GM19023 (cell line): ENCODE data around the gene IL13RA1.
"Not testable (repeated sequence)": the region's sequence is repeated elsewhere in the genome, so short reads cannot be mapped to it uniquely, and the experiment has no call there.

Experiments
- ATAC-seq: cut with Tn5 transposase; IDR thresholded peaks from one replicate; pipeline ENCODE4 v1.9.1; 2021; ENCODE audit warnings: mild to moderate bottlenecking, moderate library complexity; ENCODE audit not compliant: unreplicated experiment

Gene IL13RA1

DNA sequence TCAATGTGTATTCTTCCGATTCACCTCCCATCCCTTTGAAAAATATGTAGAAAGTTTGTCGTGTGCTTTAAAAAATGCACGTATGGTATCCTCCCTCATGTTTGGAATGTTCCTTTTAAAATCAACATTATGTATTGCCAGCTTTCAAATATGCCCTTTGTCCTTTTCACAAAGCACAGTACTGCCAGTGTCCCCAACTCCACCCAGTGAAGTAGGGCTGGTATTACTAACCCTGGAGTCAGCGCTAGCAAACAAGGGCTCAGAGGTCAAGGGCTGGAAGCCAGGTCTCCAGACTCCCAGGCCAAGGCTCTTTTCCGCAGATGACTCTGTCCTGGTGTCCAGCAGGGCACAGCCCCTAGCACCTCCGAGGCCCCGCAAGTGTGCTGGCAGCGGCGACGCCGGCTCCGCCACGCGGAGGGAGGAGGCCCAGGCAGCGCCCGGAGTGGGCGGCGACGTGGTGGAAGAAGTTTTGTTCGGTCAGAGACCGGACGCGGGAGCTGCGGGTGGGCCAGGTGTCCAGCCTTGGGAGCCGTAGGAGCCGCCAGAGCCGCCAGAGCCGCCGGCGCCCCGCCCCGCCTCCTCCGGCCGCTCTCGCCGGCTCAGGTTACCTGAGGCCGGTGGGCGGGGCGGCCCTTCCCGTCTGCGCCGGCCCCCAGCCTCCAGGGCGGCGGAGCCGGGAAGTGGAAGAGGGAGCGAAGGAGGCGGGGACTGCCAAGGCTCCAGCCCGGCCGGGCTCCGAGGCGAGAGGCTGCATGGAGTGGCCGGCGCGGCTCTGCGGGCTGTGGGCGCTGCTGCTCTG is at the start of gene IL13RA1:
IL13RA1 (plus strand) TSS at position 720 of the 799 bp plus-strand sequence; CDS start at position 753, 33 bp downstream.
- ATAC-seq, result peak; percentile 56

DNA sequence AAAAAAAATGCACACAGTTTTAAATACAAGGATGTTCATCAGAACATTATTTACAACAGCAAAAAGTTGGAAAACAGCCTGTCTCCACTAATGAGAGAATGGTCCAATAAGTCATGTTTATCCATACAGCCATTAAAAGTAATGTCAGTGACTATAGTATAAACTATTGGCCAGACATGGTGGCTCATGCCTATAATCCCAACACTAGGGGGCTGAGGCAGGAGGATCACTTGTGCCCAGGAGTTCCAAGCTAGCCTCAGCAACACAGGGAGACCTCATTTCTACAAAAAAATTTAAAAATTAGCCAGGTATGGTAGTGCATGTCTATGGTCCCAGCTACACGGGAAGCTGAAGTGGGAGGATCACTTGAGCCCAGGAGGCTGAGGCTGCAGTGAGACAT is 48.1 kb upstream of the IL13RA1 start:
- no peak for ATAC-seq

DNA sequence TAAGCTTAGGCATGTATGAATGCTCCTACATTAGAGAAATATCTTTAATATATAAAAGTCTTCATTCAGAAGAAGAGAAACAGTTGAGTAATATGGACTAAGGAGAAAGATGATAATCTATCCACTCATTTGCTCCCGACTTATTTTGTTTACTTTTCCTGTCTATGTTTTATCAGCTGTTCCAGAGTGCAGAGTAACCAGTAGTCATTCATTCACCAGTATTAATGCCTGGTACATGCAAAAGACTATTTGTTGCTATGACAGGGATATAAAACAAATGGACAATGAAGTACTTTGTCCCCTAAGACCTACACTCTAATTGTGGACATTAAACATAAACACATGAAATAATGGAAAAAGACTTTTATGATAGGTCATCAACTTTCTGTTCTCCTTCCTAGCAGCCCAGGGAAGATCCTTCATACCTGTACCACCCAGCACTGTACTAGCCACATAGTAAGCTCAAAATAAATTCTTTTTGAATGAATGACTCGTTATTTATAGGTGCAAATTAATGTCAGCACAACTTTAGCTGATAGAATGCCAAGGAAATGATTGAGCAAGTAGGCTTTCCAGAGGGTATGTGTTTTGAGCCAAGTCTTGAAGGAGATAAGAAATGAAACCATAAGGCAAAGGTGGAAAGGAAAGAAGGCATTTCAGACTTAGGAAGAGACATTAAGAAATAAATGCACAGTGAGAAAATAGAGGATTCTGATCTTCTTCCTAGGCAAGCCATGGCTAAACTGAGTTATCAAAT is 45.0 kb upstream of the IL13RA1 start:
- ATAC-seq, result no peak

DNA sequence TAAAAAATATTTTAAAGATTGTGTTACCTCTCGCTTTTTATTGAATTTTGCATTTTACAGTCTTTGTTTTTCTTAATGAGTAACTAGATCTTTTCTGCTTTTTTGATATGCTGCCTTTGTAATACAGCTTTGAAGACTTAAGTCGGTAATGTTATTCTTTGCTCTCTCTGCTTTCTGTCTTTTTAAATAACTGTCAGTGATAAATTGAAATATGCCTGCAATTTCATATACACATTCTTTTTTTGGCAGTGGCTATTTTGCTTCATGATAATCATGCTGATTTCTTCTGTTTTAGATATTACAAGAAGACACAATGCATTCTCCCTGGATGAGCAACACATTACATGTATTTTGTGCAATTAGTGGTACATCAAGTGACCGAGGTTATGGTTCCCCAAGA is 42.0 kb upstream of the IL13RA1 start:
- ATAC-seq, result no peak

DNA sequence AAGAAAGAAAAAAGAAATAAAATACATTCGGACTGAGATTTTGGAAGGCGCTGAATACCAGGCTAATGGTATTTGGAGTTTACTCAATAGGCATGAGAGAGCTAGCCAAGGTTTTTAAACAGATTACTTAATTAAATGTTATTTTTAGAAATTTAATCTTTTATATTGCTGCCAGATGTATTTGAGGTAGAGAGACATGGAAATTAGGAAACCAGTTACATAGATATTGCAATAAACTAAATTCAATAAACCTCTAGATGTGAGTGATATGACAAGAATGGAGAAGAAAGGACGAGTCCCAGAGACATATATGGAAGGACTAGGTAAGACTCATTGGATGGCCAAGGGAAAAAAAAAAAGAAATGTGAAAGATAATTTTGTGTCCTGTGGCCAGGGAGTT is 38.5 kb upstream of the IL13RA1 start:
- no peak for ATAC-seq

DNA sequence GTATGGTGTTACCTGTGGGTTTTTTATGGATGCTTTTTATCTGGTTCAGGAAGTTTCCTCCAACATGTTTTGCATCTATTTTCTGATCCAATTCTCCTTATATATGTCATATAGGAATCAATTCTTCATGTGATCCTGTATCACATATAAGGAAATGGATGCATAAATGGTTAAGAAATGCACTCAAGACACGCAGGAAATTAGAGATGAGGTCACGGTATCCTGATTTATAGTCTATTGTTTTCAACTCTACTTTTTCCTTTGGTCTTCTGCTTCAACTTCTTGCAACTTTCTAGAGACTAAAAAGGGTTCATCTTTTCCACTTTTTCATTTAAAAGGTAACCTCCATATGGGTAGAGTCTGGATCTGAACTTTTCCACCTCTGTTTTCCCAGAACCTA is 33.6 kb upstream of the IL13RA1 start:
- no peak for ATAC-seq

DNA sequence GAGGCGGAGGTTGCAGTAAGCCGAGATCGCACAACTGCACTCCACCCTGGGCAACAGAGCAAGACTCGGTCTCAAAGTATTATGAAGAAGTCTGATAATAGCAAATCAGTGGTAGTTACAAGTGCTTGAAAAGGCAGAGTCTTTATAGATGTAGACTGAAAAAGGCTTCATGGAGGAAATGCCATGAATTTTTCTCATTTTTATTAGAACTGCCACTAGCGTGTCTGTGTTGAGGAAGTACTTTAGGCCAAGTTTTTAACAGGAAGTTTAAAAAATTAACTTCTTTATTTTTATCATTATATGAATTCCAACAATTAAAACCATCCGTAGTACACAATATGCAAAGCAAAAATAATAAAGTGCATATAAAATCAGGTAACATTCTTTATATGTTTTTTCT is 32.8 kb upstream of the IL13RA1 start:
- no peak for ATAC-seq

DNA sequence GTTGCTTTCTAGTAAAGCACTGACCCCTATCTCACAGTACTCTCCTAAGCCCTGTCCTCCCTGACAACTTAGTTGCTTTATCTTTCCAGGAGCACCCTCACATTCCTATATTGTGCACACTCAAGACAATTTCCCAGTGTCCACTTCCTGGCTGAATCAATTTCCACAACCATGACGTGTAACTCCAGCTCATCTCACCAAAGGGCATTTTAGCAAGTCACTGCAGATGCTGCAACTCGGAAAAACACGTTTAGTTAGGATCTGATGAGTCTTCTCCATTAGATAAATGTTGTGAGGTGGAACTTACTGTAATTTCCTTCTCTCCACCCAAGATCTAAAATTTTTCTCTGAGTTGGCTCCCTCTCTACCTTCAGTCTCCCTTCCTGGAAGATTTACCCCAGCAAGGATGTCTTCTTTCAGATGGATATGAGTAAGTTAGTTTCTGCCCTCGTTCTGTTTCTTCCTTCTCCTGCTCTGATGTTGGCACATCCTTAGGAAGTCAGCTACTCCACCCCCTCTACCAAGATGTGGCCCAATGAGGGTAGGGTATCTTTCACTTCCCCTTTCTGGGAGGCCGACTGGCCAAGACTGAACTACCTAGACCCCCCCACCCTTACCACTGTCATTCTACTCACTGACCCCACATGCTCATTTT is 28.8 kb upstream of the IL13RA1 start:
- ATAC-seq, result no peak

DNA sequence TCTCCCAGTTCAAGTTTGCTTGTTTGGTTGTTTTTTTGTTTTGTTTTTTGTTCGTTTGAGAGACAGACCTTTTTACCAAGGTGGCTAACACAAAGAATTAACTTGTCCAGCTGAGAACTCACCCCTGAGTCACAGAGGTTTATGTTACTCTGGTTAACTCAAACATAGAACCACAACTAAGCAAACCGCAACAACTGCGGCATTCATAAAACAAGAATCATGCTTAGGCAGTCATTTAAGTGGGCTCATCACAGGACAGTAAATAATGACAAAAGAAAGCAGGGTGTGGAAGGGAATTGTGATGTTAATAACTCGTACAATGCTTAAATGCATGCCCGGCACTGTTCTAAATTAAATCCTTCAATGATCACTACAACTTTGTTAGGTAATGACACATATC is 24.7 kb upstream of the IL13RA1 start:
- ATAC-seq, result no peak

DNA sequence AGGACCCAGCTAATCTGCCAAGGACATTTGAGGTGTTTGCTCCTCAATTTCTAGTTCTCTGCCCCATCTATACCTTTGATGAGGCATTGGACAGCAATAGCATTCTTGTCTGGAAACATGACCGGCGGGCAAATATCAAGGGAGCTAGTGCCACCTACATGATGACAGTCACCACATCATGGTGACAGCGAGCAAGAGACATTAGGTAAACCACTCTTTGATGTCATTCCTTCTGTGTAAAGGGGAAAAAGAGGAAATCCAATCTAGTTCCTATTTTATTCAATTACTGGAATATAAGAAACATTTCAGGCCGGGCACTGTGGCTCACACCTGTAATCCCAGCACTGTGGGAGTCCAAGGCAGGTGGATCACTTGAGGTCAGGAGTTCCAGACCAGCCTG is 20.7 kb upstream of the IL13RA1 start:
- ATAC-seq, result no peak

DNA sequence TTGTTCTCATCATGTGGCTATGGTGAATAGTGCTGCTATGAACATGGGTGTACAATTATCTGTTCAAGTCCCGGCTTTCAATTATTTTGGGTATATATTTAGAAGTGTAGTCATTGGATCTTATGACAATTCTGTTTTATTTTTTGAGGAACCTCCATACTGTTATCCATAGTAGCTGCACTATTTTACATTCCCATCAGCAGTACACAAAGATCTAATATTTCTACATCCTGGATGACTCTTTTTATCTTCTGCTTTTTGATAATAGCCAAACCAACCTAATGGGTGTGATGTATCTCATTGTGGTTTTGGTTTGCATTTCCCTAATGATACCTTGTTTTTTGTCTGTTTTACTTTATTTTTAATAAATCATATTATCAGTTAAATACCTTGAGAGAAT is 12.9 kb upstream of the IL13RA1 start:
- ATAC-seq, result no peak

DNA sequence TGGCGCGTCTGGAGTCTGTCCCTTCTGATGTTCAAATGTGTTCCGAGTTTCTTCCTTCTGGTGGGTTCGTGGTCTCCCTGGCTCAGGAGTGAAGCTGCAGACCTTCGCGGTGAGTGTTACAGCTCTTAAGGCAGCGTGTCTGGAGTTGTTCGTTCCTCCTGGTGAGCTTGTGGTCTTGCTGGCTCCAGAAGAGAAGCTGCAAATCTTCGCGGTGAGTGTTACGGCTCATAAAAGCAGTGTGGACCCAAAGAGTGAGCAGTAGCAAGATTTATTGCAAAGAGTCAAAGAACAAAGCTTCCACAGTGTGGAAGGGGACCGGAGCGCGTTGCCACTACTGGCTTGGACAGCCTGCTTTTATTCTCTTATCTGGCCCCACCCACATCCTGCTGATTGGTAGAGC is 11.5 kb upstream of the IL13RA1 start:
- not testable (repeated sequence) for ATAC-seq

DNA sequence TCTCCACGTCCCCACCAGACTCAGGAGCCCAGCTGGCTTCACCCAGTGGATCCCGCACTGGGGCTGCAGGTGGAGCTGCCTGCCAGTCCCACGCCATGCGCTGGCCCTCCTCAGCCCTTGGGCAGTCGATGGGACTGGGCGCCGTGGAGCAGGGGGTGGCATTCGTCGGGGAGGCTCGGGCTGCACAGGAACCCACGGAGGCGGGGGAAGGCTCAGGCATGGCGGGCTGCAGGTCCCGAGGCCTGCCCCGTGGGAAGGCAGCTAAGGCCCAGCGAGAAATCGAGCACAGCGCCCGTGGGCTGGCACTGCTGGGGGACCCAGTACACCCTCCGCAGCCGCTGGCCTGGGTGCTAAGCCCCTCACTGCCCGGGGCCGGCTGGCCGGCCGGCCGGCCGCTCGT is 10.6 kb upstream of the IL13RA1 start:
- not testable (repeated sequence) for ATAC-seq

DNA sequence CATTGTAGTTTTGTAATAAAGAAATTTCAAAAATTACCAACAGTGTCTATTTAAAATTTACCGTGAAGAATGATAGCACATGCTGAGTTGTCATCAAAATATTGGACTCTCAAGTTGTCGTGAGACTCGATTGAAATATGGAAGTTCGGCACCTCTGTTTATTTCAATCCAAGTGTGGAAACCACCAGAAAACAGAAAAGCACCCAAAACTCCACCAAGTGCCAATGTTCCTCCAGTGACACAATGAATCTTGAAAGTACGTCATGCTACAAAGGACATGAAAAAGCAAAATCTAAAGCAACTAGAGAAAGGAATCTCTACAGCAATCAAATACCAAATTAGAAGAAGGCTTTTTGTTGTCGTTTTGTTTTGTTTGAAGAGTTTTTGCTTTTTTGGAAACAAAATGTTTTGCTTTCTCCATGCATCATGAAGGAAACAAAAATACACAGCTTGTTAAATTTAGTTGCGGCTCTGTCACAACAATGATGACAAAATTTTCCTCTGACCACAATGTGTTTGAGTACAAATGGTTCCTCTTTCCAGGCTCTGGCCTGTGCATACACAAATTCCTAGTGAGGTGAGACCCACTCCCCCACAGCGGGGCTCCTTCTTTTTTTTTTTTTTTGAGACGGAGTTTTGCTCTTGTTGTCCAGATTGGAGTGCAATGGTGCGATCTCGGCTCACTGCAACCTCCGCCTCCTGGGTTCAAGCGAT is 9.6 kb upstream of the IL13RA1 start:
- ATAC-seq, result no peak

DNA sequence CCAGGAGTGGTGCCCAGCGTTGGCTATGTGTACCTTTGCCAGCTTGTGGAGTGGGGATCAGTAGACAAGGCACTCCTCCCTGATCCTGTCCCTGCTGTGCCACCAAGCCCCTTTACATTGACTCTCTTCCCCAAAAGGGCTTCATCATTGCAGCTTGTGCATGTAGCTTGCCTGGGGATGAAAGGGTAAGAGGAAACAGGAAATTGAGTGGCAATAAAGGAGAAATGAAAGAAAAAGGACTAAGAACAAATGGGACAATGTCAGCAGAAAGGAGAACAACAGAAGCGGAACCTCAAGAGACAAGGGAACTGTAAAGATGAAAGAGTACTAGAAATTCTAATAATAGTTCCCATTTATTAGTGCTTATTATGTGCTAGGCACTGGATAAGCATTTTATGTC is 8.7 kb upstream of the IL13RA1 start:
- ATAC-seq, result no peak

DNA sequence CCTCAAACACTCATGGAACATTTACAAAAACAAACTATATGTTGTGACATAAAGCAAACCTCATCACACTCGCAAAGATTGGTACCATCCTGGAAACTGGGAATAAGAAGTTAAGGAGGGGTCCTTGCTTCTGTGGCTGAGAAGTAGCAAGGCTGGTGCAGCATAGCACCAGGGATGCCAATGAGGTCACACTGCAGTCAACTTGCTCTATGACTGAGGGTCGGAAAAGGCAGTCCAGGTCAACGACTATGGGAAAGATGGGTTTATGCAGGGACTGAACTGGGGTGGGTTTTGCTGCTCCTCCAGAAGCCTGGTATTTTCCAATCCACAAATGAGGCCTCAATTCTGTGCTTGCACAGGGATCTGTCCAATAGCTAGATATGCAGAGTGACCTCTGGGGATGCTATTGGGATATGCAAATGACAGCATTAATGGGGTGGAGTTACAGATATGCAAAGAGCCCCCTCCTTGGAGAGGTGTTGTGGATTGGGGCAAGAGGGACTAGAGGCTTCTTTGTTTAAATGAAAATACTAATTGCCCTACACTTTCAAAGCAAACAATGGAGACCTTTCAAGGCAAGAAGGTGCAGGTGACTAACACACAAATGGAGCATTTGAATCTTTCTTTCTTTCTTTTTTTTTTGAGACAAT is 7.2 kb upstream of the IL13RA1 start:
- no peak for ATAC-seq

DNA sequence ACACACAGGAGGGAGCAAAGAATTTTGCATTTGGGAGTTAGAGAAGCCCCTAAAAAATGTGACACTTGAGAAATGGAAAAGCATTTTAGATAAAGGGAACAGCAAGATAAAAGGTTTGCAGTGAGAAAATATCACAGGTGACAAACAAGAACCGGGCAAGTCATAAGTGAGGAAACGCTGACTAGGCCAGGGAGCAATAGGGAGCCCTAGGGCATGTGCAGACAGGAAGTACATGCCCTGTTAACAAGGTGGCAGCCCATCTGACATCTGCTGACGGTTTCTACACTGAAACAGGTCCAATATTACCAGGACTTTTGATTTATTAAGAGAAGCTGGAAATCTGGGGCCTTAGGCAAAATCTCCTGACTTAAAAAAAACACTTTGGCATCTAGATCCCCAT is 4.0 kb upstream of the IL13RA1 start:
- no peak for ATAC-seq

DNA sequence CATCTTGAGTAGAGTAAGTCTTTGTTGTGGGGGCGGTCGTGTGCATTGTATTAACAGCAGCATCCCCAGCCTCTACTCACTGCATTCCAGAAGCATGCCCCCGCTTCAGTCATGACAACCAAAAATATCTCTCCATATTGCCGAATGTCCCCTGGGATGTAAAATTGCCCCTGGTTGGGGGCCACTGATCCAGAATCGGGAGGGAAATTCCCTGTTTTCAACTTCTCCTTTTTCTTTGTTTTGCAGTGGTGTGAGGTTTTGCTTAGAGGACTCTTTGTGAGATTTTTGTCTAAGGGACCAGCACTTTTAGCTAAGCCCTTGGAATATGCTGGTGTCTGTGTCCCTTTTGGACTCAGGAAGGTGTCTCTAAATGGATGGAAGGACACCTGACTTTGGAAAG is 3.0 kb upstream of the IL13RA1 start:
- no peak for ATAC-seq

DNA sequence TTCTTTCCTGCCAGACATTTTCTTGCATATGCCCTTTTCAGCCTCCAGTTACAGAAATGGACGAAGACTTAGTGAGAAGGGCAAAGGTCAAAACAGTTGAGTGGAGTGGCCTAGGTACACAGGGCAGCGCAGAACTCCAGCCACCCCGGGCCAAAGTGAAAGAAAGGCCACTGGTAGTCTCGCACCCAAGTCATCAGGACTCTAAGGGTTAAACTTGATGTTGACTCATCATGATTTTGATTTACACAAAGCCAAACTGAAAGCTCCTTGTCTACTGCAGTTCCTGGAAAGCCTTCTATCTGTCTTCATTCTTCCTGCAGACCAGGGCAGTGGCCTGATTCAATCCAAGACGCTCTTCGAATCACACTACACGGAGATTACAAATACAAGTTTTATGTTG is 2.6 kb upstream of the IL13RA1 start:
- no peak for ATAC-seq

DNA sequence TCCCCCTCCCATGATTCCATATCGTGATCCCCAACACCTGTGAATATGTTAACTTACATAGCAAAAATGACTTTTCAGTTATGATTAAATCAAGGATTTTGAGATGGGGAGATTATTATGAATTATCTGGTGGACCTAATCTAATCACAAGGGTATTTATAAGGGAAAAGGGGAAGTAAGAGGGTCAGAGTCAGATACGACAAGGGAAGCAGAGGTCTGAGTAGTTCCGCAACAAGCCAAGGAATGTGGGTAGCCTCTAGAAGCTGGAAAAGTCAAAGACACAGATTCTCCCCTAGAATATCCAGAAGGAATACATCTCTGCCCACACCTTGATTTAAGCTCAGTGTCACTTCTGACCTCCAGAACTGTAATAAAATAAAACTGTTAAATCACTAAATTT is 1.0 kb upstream of the IL13RA1 start:
- no peak for ATAC-seq
